ENCODE data around the gene OPCML. TPM values are rescaled to one million over a fixed set of nuclear protein-coding genes. Genes with fewer than 3 reads are reported as not detected.

OPCML gene
- total RNA-seq, 1 experiment from 2014 or later = 0.94 TPM

GRCh38 chr11:133224271-133224670, 308.0 kb downstream of the OPCML start:
- no peak overlapping the region for H3K27ac ChIP-seq (ENCODE audit: insufficient read length, low read depth, low read length)
- H3K9ac ChIP-seq (ENCODE audit: extremely low read depth, insufficient read length, low read length) = no peak overlapping the region
- H3K56ac ChIP-seq (ENCODE audit: insufficient read length, low read depth, low read length) = no peak overlapping the region
- no peak overlapping the region for H4K8ac ChIP-seq (replicated peaks; ENCODE audit: insufficient read length, low read depth, low read length)
- H2AK5ac ChIP-seq (ENCODE audit: insufficient read length, low read length) = no peak overlapping the region
- H3K4me1 Mint-ChIP-seq = peaks cover 26 to 32% of the 10 kb centered on the region in 2 experiments
- WGBS (ENCODE audit: extremely low coverage, insufficient read length, low lambda C conversion rate) = no CpG with 5 or more reads among the region's 5 CpGs
- H3K23me2 ChIP-seq (ENCODE audit: insufficient read length, low read depth, low read length, poor library complexity, severe bottlenecking) = no peaks in the 10 kb centered on the region
- H3K4me2 ChIP-seq (ENCODE audit: insufficient read depth, insufficient read length, low read length) = no peak overlapping the region
- no peaks in the 10 kb centered on the region for H3K27me3 ChIP-seq (ENCODE audit: insufficient read depth, low read length)
- no peak overlapping the region for H4K5ac ChIP-seq (ENCODE audit: insufficient read length, low read depth, low read length)
- H3K4ac ChIP-seq (ENCODE audit: low read depth, low read length) = no peak overlapping the region
- DNase-seq = no peak
- H3K14ac ChIP-seq (ENCODE audit: insufficient read depth, low read length) = no peak overlapping the region
- no peak overlapping the region for H2BK12ac ChIP-seq (ENCODE audit: insufficient read length, low read depth, low read length)
- H4K20me1 ChIP-seq (ENCODE audit: control insufficient read depth, insufficient read depth, insufficient read length) = no peaks in the 10 kb centered on the region
- H2BK15ac ChIP-seq (ENCODE audit: low read depth, low read length) = no peak overlapping the region
- no peak overlapping the region for H2BK5ac ChIP-seq (ENCODE audit: insufficient read length, low read length)
- H3K27ac Mint-ChIP-seq = no peak overlapping the region
- no peak overlapping the region for H3K18ac ChIP-seq (ENCODE audit: insufficient read length, low read depth, low read length)
- no peaks in the 10 kb centered on the region for H3K9me3 Mint-ChIP-seq
- no peak for TF ChIP-seq CTCF (conservative IDR thresholded peaks at IDR 0.05)
- H3K4me3 Mint-ChIP-seq = no peak overlapping the region
- no peaks in the 10 kb centered on the region for H3K79me1 ChIP-seq (ENCODE audit: insufficient read depth, low read depth, low read length, poor library complexity, severe bottlenecking)
- H3K4me1 ChIP-seq (ENCODE audit: insufficient read depth, low read length) = peaks cover 4% of the 10 kb centered on the region; the same call in 1 of the 2 replicates
- no peak overlapping the region for H2BK120ac ChIP-seq (ENCODE audit: low read depth, low read length, poor library complexity, severe bottlenecking)
- no peaks in the 10 kb centered on the region for H3K9me3 ChIP-seq (ENCODE audit: control insufficient read depth, low read depth, low read length)
- H3K23ac ChIP-seq (ENCODE audit: insufficient read length, low read depth, low read length) = no peak overlapping the region
- H3T11ph ChIP-seq (ENCODE audit: low read length) = no peak overlapping the region
- no peaks in the 10 kb centered on the region for H3K79me2 ChIP-seq (ENCODE audit: insufficient read depth, low read length)
- no peak overlapping the region for H4K91ac ChIP-seq (ENCODE audit: insufficient read length, low read depth, low read length)
- H2AFZ ChIP-seq (ENCODE audit: low read length) = no peak overlapping the region
- no peak overlapping the region for H2BK20ac ChIP-seq (ENCODE audit: low read depth, low read length, poor library complexity, severe bottlenecking)
- H3K36me3 Mint-ChIP-seq (ENCODE audit: insufficient read depth in 1 of 3, low read depth in 3 of 3) = no peaks in the 10 kb centered on the region
- peaks cover 23% of the 10 kb centered on the region for H3K27me3 Mint-ChIP-seq (ENCODE audit: low read depth)

Data from H9 (cell line).